Chondrocyte (in vitro differentiated cells): Measurements from ENCODE around the gene FER1L5. TPM values are rescaled to one million over a fixed set of nuclear protein-coding genes. Genes with fewer than 3 reads are reported as not detected.

ENCODE experiments used
- DNase-seq: peaks from one replicate; pipeline ENCODE4 v3.0.0; 2021; ENCODE audit warnings: mixed read lengths, low spot score
- H3K27ac Mint-ChIP-seq: one replicate; pipeline ENCODE4 v1.8.0; 2021; ENCODE audit warnings: mild to moderate bottlenecking, moderate library complexity, mixed read lengths; ENCODE audit not compliant: unreplicated experiment
- H3K27me3 Mint-ChIP-seq: 2 replicates; pipeline ENCODE4 v1.8.0; 2021; ENCODE audit warnings: low read depth, mixed read lengths
- H3K36me3 Mint-ChIP-seq: 2 replicates; pipeline ENCODE4 v1.8.0; 2021; ENCODE audit warnings: low read depth, mixed read lengths
- H3K4me1 Mint-ChIP-seq: 2 replicates; pipeline ENCODE4 v1.8.0; 2021; ENCODE audit warnings: low read depth, mild to moderate bottlenecking, mixed read lengths
- H3K4me3 Mint-ChIP-seq: one replicate; pipeline ENCODE4 v1.8.0; 2021; ENCODE audit warnings: mild to moderate bottlenecking, moderate library complexity, mixed read lengths; ENCODE audit not compliant: unreplicated experiment
- H3K9me3 Mint-ChIP-seq: 2 replicates; pipeline ENCODE4 v1.8.0; 2021; ENCODE audit warnings: low read depth, mixed read lengths
- long read RNA-seq: library from polyadenylated mRNA; stranded (forward); transcript quantifications from one replicate; pipeline ENCODE4 v2.0.0, GENCODE V29; 2021
- total RNA-seq: library from RNA; stranded (reverse); gene quantifications from 3 replicates; pipeline ENCODE4 v1.2.1, GENCODE V29; 2021
- TF ChIP-seq, protein P1 (sequence below): fragments of 200-600 bp; sonication (generic); IDR thresholded peaks from 2 replicates; pipeline ENCODE4 v1.5.0; 2021; ENCODE audit warnings: antibody characterized with exemption, mild to moderate bottlenecking, moderate library complexity

The FER1L5 gene
- total RNA-seq = not detected in 3 replicates
- long read RNA-seq = 0 reads

DNA sequence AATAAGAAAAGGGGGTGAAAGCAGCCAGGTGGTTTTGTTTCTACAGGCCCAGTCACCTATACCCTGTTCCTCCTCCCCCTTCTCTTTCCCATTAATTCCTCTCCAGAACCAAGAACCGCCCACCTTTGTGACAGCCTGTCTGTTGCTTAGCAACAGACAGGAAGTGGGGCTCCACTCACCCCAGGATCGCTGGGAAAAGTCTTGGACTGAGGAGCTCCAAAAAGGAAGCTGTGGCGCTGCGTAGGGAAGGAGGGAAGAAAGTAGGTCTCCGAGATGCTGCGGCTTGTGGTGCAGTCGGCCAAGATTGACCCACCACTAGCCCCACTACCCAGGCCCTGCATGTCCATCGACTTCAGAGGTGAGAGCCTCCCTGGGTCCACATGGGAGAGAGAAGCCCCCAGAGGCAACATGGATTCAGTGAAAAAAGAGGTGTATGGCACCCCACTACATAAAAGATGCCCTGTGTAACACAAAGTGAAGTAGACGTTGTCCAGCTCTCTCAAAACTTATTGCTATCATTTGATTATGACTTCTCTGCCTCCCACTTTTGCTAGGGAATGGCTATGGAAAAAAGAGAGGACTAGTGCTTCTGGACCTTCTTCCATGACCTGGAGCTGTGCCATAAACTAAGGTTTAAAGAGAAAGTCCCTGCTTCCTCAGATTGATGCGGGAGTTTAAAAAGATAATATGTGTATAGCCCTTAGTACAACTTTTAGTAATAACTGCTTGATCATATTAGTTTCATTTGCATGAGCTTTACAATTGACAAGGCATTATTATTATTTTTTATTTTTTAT is at the start of gene FER1L5:
FER1L5 (plus strand) TSS at position 201 of the 797 bp plus-strand sequence; CDS start at position 274, 73 bp downstream.
- Mint-ChIP-seq H3K27ac (no peak within 1 kb of the TSS), H3K4me1 (peaks cover 2% of the 10 kb centered on the region), H3K36me3 (no peaks in the 10 kb centered on the region), H3K9me3 (no peaks in the 10 kb centered on the region), H3K4me3 (no peak within 1 kb of the TSS), H3K27me3 (no peaks in the 10 kb centered on the region)
- no peak for DNase-seq
- TF ChIP-seq, protein P1, sequence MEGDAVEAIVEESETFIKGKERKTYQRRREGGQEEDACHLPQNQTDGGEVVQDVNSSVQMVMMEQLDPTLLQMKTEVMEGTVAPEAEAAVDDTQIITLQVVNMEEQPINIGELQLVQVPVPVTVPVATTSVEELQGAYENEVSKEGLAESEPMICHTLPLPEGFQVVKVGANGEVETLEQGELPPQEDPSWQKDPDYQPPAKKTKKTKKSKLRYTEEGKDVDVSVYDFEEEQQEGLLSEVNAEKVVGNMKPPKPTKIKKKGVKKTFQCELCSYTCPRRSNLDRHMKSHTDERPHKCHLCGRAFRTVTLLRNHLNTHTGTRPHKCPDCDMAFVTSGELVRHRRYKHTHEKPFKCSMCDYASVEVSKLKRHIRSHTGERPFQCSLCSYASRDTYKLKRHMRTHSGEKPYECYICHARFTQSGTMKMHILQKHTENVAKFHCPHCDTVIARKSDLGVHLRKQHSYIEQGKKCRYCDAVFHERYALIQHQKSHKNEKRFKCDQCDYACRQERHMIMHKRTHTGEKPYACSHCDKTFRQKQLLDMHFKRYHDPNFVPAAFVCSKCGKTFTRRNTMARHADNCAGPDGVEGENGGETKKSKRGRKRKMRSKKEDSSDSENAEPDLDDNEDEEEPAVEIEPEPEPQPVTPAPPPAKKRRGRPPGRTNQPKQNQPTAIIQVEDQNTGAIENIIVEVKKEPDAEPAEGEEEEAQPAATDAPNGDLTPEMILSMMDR = no peak

- TF ChIP-seq, protein P1 = no peak
- Mint-ChIP-seq H3K27me3 (no peaks in the 10 kb centered on the region), H3K4me3 (no peak overlapping the region), H3K4me1 (peaks cover 2% of the 10 kb centered on the region), H3K27ac (no peak overlapping the region), H3K9me3 (no peaks in the 10 kb centered on the region), H3K36me3 (peaks cover 41% of the 10 kb centered on the region)
- no peak for DNase-seq
Observed at GRCh38 chr2:96594282-96594681, 48.3 kb upstream of the FER1L5 start.

DNA sequence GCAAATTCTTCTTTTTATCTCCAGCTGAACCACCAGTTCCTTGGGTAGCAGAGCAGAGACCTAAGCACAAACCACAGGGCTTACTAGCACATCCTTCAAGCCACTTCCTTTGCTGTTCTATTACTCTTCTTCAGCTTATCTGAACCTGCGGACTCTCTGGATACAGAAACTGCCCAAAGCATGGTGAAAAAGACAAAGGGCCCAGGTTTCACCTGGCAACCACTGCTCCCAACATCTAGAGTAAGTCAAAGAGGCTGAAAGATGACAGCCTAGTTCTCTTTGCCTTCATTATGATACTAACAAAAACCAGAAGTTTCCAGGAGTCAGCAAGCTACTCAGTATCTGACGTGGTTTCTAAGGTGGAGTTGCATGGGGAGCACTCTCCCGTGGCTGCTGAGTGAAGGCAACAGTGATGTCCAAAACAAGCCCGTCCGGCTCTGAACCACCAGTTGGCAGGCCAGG is 47.8 kb upstream of the FER1L5 start:
- Mint-ChIP-seq H3K4me1 (peaks cover 2% of the 10 kb centered on the region), H3K4me3 (no peak overlapping the region), H3K36me3 (peaks cover 39% of the 10 kb centered on the region), H3K9me3 (no peaks in the 10 kb centered on the region), H3K27me3 (no peaks in the 10 kb centered on the region), H3K27ac (no peak overlapping the region)
- TF ChIP-seq, protein P1 = no peak
- no peak for DNase-seq

- H3K4me1 Mint-ChIP-seq = no peaks in the 10 kb centered on the region
- no peak overlapping the region for H3K27ac Mint-ChIP-seq
- TF ChIP-seq, protein P1 = no peak
- H3K9me3 Mint-ChIP-seq = no peaks in the 10 kb centered on the region
- H3K27me3 Mint-ChIP-seq = no peaks in the 10 kb centered on the region
- no peak for DNase-seq
- H3K4me3 Mint-ChIP-seq = no peak overlapping the region
- H3K36me3 Mint-ChIP-seq = peaks cover 47% of the 10 kb centered on the region
Observed at GRCh38 chr2:96596596-96596995, 46.0 kb upstream of the FER1L5 start.

GRCh38 chr2:96599941-96600340 is 42.6 kb upstream of the FER1L5 start:
- Mint-ChIP-seq H3K4me1 (no peaks in the 10 kb centered on the region), H3K36me3 (peaks cover 39% of the 10 kb centered on the region), H3K9me3 (no peaks in the 10 kb centered on the region), H3K27me3 (no peaks in the 10 kb centered on the region), H3K4me3 (no peak overlapping the region), H3K27ac (no peak overlapping the region)
- no peak for DNase-seq
- TF ChIP-seq, protein P1 = no peak
